Pons (tissue), 1 donor: ENCODE measurements around the gene PSMG3.
"Not testable (repeated sequence)": the region's sequence is repeated elsewhere in the genome, so short reads cannot be mapped to it uniquely, and the experiment has no call there.

Experiments
- DNase-seq: peaks from one replicate; pipeline ENCODE4 v3.0.0-alpha.2; 2016; ENCODE audit warnings: low spot score

The PSMG3 gene

DNA sequence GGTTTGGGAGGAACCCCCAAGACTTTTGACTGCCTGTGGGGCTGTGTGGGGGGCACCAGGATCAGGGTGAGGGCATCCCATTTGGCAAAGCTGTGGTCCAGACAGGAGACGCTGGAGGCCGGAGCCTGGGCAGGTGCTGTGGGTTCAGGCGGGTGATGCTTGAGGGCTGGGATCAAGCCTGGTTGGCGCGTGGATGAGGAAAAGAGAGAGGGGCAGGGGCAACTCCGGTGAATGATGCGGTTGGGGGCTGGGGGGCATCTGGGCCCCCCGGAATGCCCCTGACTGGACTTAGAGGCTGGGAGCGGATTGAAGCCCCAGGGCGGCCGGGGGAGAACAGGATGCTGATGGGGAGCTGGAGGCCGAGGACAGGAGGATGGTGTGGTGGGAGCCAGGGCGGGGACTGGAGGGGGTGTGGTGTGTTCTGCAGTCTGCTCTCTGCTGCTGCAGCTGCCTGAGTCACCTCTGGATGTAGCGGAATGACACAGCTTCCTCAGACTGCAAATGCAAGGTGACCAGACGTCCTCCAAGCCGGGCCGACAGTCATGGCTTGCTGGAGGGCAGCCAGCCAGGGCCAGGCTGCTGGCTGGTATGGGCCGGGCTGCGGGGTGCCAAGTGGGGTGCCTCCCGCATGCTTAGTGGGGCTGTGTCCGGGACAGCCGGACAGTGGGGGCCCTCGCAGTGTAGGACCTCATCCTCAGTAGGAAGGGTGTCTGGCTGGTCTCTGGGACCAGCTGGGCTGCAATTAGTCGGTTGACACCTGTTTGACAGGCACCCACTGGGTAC, 36.1 kb downstream of the PSMG3 start:
- DNase-seq = no peak

DNA sequence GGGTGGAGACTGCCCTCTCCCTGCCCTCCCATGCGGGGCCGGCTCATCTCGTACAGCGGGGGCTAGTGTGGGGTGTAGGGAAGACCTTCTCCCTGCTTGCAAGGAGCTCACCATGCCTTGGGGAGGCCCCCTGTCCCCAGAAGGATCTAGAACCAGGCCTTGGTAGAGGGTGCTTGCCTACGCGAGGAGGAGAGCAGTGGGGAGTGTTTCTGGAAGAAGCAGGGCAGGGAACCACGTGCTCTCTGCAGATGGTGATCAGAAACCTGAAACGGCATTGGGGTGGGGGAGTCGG, 36.6 kb downstream of the PSMG3 start:
- no peak for DNase-seq

DNA sequence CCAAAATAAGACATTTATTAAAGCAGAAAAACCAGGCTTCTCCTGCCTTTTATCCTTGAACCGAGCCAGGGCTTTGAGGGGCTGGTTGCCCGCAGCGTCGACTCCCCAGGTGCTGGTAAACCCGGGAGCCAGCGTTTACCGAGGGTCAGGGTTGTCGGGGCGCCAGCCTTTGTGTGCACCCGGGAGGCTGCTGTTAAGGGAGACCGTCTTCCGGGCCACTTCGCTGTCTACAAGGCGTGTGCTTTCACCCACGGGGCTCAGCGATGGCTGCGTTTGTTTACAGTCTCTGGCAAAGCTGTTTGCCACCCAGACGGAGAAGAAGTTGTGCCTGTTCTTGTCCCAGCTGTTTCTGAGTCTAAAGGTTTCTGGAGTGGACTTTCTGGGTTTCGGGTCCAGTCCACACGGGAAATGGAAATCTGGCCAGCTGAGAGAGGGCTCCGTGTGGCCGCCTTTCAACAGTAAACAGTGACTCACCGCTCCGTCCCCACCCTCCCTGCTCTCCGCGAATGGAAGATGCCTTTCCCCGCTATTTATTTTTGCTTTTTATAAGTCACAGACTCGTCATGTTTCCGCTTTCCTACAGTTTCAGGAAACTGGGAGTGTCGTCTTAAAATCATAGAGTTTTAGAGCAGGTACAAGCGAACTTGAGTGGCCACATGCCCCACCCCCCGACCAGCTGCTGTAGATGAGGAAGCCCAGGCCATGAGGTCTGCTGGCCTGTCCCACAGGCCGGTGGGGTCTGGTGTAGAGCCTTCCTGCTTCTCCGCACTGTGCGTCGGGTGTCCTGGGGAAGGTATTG, 37.2 kb downstream of the PSMG3 start:
- DNase-seq = peak; percentile 49

DNA sequence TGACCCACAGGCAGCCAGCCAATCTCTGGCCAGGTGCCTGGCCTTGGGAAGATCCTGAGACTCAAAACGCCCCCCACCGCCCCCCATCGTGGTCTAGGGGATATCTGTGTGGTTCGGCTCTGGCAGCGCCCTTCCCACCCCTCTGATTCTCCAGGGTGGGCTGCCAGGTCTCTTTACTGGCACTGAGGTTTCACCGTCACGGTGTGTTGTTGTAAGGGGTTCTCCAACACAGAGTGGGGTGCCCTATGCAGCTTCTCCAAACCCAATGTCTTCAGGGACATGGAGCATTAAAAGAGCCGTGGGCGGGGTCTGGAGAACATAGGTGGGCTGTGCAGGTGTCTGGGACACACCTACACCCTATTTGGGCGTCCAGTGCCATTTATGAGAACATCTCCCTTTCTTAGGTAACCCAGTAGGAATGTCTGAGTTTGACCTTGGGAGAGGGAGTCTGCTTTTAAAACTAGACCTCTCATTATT, 37.8 kb downstream of the PSMG3 start:
- DNase-seq = no peak

DNA sequence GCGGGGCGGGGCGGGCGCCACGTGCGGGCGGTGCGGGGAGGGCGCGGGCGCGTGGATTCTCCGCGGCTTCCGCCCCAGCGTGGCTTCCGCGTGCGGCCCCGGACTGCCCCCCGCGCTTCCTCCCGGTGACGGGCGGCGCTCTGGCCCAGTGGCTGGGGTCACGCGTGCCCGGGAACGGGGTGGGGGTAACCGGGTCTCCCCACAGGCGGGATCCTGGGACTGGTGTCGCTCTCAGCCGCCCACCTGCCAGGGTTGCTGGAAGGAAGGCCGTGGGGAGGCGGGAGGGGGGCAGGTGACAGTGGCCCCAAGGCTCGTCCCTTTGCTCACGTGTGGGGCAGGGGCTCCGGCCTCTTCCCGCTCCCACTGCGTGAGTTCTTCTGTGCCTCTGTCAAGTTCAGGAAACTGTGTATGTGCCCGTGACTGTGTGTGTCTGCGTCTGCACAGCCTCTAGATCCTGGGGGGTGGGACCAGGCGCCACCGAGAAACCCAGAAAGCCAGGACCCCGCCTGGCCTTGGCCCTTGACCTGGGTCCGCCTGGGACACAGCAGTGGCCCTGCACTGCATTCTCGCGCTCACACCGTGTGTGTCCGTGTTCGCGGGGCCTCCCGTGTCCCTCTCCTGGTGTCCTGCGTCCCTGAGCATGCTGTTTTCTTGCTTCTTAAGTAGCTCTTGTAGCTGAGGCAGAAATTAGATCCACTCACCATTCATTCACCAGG, 38.4 kb downstream of the PSMG3 start:
- peak; percentile 9 for DNase-seq

DNA sequence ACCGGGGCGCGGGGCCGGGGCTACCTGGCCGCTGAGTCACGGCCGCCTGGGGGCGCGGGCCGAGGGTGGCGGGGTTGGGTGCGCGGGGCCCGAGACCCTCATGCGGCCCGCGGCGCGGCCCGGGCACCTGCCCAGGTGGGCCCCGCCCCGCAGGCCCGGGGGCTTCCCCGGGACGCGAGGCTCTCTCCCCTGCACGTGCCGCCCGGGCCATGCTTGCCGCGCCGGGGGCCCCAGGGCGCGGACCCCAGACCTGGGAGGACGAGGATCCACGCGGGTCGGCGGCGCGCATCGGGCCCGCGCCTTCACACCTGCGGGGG, 38.9 kb downstream of the PSMG3 start:
- DNase-seq = no peak

DNA sequence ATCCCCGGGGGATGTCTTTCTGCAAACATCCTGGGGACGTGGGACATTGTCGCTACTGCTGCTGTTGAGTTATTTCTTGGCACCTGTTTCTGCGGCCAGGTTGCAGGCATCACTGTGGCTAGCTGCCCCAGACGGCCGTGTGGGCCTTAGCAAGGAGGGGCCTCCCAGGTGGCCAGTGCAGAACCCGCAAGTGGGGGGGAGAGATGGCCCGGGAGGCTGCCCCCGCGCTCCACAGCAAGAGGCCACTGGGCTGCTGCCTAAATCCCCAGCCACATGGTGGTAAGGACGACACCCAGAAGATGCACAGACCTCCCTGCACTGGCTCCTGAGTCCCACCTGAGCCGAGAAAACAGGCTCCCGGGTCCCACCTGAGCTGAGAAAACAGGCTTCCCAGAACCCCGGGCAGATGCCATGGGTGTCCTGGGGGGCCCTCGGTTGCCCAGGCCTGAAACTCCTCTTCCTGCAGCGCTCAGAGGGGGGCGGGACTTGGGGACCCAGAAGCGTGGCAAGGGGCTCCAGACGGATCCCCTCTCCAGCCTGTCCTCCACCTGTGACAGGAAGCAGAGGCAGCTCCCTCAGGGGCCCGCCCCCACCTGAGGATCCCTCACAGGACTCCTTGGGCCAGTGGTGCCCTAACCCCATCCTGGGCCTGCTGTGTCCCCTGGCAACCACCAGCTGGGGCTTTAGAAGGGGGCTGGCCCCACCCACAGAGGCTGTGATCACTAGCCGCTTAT, 40.3 kb downstream of the PSMG3 start:
- no peak for DNase-seq

DNA sequence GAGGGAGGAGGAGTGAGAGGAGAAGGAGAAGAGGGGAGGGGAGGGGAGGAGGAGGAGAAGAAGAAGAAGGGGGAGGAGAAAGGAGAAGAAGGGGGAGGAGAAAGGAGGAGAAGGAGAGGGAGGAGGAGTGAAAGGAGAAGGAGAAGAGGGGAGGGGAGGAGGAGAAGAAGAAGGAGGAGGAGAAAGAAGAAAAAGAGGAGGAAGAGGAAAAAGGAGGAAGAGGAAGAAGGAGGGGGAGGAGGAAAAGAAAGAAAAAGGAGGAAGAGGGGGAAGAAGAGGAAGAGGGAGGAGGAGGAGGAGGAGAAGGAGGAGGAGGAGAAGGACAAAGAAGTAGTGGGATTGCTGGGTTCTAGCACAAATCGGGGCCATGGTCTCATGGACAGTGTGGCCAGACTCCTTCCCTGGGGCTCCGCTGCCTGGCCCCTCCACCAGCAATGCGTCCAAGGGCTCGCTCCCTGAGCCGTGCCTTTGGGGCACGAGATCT, 43.5 kb downstream of the PSMG3 start:
- DNase-seq = no peak

DNA sequence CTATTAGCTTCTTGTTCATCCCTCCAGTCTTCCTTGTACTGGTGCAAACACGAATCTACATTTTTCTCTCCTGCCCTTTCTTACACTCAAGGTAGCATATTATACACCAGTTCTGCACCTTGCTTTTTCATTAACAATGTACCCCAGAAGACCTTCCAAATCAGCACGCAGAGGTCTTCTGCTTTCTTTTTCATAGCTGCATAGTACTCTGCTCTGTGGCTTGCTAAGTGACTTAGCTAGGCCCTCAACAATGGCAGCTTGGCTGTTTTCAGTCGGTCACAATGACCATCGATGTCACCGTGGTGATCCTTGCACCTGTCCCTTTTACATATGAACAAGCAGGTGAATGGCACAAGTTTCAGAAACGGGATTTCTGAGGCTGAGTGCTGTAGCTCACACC, 44.4 kb downstream of the PSMG3 start:
- no peak for DNase-seq

DNA sequence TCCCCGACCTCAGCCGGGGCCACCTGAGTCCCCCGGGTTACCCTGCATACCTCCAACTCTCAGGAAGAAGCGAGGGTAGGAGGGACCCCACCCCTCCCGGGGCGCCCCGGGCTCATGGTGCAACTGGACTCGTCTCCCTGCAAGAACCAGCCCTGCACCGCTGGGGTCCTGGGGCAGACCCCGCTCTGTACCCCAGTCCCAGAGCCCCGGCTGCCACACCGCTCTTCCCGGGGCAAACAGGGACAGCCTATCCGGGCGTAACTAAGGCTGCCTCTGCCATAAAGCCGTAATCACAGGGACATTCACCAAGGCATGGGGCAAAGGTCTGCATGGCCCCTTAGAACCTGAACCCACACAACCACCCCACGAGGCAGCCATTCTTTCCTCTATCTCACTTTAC, 46.0 kb downstream of the PSMG3 start:
- no peak for DNase-seq

DNA sequence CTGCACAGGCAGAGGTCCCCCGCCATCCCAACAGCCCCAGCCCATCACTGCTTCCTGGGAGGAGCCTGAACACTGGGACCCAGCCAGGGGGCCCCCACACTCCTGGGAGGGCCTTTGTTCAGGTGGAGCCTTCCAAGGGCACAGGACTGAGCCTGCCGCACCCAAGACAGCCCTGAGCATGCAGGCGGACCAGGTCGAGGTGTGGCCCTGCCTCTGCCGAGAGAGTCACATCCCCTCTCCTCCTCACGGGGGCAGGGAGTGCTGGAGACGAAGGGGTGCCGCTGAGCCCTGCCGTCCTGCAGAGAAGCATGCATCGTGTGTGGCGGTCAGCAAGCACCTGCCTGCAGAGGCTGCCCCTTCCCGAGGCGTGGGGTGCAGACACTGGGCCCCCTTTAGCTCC, 46.6 kb downstream of the PSMG3 start:
- no peak for DNase-seq

DNA sequence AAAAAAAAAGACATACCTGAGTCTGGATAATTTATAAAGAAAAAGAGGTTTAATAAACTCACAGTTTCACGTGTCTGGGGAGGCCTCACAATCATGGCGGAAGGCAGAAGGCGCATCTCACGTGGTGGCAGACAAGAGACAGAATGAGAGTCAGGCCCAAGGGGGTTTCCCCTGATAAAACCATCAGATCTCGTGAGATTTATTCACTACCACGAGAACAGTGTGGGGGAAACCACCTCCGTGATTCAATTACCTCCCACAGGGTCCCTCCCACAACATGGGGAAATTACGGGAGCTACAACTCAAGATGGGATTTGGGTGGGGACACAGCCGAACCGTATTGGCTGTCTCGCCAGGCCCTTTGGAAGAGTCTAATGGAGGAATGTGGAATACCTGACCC, 48.4 kb downstream of the PSMG3 start:
- DNase-seq = no peak

DNA sequence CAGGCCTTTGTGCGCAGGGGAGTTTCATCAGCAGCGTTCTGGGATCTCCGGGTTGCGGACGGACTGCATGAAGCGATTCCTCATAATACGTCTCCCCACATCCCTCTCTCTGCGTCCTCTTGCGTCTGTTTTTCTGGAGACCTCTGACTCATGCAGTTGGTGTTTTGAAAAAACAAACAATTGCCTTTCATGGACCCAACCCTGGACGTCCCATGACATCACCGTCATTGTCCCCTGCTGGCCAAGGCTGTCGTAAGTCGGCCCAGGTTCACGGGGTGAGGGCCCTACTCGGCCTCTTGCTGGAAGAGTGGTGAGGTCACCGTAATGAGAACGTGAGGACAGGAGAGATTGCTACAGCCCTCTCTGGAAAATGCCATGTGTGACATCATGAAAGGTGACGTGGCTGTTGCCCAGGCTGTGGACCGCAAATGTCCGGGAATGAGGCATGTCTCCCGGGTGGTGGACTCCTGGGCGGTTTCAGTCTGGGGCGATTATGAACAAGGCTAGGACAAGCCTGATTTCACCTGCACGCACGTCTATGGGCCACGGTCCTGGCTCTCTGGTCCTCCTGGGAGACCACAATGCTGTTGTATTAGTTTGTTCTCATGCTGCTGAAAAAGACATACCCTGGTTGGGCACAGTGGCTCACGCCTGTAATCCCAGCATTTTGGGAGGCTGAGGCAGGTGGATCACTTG, 49.1 kb downstream of the PSMG3 start:
- no peak for DNase-seq

DNA sequence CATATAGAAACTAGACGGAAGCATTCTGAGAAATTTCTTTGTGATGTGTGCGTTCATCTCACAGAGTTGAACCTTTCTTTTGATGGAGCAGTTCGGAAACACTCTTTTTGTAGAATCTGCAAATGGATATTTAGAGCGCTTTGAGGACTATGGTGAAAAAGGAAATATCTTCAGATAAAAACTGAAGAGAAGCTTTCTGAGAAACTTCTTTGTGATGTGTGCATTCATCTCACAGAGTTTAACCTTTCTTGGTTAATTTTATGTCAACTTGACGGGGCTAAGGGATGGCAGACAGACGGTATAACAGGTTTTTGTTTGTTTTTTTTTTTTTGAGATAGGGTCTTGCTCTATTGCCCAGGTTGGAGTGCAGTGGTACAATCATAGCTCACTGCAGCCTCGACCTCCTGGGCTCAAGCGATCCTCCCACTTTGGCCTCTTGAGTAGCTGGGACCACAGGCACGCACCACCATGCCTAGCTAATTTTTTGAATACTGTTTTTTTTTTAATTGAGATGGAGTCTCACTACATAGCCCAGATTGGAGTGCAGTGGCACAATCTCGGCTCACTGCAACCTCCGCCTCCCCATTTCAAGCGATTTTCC, 50.4 kb downstream of the PSMG3 start:
- DNase-seq = not testable (repeated sequence)
